ENCODE data around the gene GALR2.

GRCh38 chr17:76088041-76088867 lies 13.7 kb downstream of the GALR2 start:
- no peak for TF ChIP-seq POLR2AphosphoS5 (IDR thresholded peaks at IDR 0.05; ENCODE audit: low read depth, low read length)
- no peak for TF ChIP-seq POLR2A (IDR thresholded peaks at IDR 0.05; ENCODE audit: low read depth, low read length)
- TF ChIP-seq SPI1 (IDR thresholded peaks at IDR 0.05; ENCODE audit: low read depth, low read length) = no peak
- no peak for TF ChIP-seq PAX5 (IDR thresholded peaks at IDR 0.05; ENCODE audit: insufficient read depth, low read length, severe bottlenecking)
- no peak for TF ChIP-seq TAF1 (IDR thresholded peaks at IDR 0.05; ENCODE audit: low read depth, low read length)
- TF ChIP-seq POU2F2 (IDR thresholded peaks at IDR 0.05; ENCODE audit: low read depth, low read length) = no peak

Data from GM12891 (cell line).